ENCODE data around the gene AHNAK2.

DNA sequence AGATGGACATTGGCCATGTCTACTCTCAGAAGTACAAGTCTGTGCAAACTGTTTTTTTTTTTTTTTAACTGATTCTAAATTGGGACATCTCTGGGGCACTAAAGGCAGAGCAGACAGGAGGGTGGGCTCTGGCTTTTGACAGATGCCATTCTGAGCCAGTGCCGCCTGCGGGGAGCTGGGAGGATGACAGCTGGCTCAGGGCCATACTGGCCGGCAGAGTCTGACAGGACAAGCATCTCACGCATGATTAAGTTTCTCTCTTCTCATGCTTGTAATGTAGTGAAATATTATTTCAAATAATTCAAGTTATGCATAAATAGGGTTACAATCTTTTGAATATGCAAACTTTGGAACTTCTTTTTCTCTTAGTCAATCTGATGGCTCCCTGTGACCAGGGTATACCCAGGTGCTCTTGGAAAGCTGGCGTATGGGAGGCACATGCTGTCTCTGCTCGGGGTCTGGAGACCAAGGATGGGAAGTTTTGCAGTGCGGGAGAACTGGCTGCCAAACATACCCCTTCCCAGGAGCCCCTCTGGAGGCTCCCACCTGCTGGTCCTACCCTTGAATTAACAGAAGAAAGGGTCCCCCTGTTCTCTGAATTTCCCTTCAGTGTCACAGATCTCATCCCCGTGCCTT lies 35.1 kb upstream of the AHNAK2 start:
- TF ChIP-seq, protein P1, sequence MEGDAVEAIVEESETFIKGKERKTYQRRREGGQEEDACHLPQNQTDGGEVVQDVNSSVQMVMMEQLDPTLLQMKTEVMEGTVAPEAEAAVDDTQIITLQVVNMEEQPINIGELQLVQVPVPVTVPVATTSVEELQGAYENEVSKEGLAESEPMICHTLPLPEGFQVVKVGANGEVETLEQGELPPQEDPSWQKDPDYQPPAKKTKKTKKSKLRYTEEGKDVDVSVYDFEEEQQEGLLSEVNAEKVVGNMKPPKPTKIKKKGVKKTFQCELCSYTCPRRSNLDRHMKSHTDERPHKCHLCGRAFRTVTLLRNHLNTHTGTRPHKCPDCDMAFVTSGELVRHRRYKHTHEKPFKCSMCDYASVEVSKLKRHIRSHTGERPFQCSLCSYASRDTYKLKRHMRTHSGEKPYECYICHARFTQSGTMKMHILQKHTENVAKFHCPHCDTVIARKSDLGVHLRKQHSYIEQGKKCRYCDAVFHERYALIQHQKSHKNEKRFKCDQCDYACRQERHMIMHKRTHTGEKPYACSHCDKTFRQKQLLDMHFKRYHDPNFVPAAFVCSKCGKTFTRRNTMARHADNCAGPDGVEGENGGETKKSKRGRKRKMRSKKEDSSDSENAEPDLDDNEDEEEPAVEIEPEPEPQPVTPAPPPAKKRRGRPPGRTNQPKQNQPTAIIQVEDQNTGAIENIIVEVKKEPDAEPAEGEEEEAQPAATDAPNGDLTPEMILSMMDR (IDR thresholded peaks at IDR 0.05; ENCODE audit: poor library complexity): no peak
- no peak for TF ChIP-seq EZH2 (IDR thresholded peaks at IDR 0.05; ENCODE audit: borderline replicate concordance)
- no peak for TF ChIP-seq EZH2phosphoT487 (IDR thresholded peaks at IDR 0.05; ENCODE audit: low read depth, severe bottlenecking, unreplicated experiment)

Measured in hepatocyte (in vitro differentiated cells).